Uterine smooth muscle cell (primary cell): ENCODE results near the gene FRAT2. TPM values are rescaled to one million over a fixed set of nuclear protein-coding genes. Genes with fewer than 3 reads are reported as not detected.

Experiments used
- total RNA-seq: library from RNA; depleted of rRNA; stranded (reverse); fragments of >200 nt; gene quantifications from 2 replicates; pipeline ENCODE4 v1.2.3, GENCODE V29; 2014

Gene FRAT2
- 6.0 and 6.6 TPM in 2 replicates for total RNA-seq

GRCh38 chr10:97334370-97335175 lies at the start of gene FRAT2:
FRAT2 (minus strand) TSS chr10:97334729; CDS start chr10:97334572, 157 bp downstream.

DNA sequence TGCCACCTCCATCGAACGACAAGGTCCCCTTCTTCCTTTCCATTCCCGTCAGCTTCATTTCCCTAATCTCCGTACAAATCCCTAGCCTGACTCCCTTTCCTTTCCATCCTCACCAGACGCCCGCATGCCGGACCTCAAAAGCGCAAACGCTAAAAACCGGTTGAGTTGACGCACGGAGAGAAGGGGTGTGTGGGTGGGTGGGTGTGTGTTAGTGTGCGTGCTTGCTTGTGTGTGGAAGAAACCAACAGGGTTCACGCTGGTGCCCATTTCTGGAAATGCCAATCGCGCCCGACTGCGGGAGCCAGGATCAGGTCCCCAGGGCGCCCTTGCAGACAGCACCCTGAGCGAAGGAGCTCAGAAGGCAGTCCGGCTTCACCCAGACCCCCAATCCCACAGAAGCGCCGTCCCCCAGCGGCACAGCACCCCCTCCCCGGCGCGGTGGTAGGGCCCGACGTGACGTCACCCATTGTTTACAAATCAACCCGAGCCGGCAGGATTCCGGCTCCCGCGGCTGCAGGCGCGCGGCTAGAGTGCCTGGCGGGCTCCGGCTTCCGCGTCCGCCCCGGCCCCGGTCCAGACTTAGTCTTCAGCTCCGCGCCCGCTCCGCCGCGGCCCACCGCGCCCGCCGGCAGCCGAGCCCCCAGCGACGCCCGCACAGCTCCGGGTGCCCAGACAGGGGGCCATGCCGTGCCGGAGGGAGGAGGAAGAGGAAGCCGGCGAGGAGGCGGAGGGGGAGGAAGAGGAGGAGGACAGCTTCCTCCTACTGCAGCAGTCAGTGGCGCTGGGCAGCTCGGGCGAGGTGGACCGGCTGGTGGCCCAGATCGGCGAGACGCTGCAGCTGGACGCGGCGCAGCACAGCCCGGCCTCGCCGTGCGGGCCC lies 15.5 kb downstream of the FRAT2 start, which contains the start of gene FRAT1:
TSS of gene FRAT1 (plus strand) at position 500 of the 880 bp plus-strand sequence. CDS start at position 683, 183 bp downstream.

GRCh38 chr10:97292097-97292861 lies 42.2 kb downstream of the FRAT2 start, which contains the start of gene ARHGAP19:
ARHGAP19 (minus strand) TSS chr10:97292637; CDS start chr10:97292627, 10 bp downstream.

Other genes with a start within 250 kb of the FRAT2 start
- under 0.01 and 0.11 TPM in 2 replicates for gene SLIT1, start 148.8 kb downstream of the FRAT2 start, total RNA-seq
- gene ARHGAP19, start 42.1 kb downstream of the FRAT2 start, total RNA-seq: 11.9 and 20.8 TPM in 2 replicates
- 2.7 and 3.0 TPM in 2 replicates for gene FRAT1, start 15.5 kb downstream of the FRAT2 start, total RNA-seq
- gene RRP12, start 66.6 kb upstream of the FRAT2 start, total RNA-seq: 17.5 and 29.7 TPM in 2 replicates
- gene PGAM1, start 91.5 kb upstream of the FRAT2 start, total RNA-seq: 355 and 484 TPM in 2 replicates
- 34.6 and 39.4 TPM in 2 replicates for gene EXOSC1, start 111.3 kb upstream of the FRAT2 start, total RNA-seq
- gene ZDHHC16, start 111.4 kb upstream of the FRAT2 start, total RNA-seq: 45.0 and 51.1 TPM in 2 replicates
- gene MMS19, start 163.7 kb upstream of the FRAT2 start, total RNA-seq: 89.5 and 106 TPM in 2 replicates
- 25.6 and 31.2 TPM in 2 replicates for gene UBTD1, start 164.2 kb upstream of the FRAT2 start, total RNA-seq
- 0.25 and 0.66 TPM in 2 replicates for gene ANKRD2, start 238.1 kb upstream of the FRAT2 start, total RNA-seq
- gene HOGA1, start 249.7 kb upstream of the FRAT2 start, total RNA-seq: 0.50 and 0.89 TPM in 2 replicates